HepG2 (cell line): ENCODE data around the gene ANK3. TPM values are rescaled to one million over a fixed set of nuclear protein-coding genes. Genes with fewer than 3 reads are reported as not detected.

ENCODE experiments used
- ATAC-seq: fragments of 200-7000 bp; cut with Tn5 transposase; 3 replicates; pipeline ENCODE4 v1.9.1; 2020; ENCODE audit warnings: mild to moderate bottlenecking, moderate library complexity
- BruUV-seq: library from RNA; stranded (reverse); fragments of 400-500 nt; replicated peaks from 2 replicates; lab custom pipeline; 2021; lab: Mats Ljungman, UMichigan
- CTCF ChIA-PET: fragments of 300-600 bp; formaldehyde crosslinking; extraction: SDS; loops from one replicate; lab custom pipeline; 2021; ENCODE audit warnings: low total read pairs, inconsistent platforms, low intra/inter-chr PET ratio; lab: Yijun Ruan, JAX
- POLR2A ChIA-PET: fragments of 350-600 bp; sonication (Branson Sonifier 250); formaldehyde crosslinking; loops from one replicate; lab custom pipeline; 2020; ENCODE audit warnings: antibody characterized with exemption, inconsistent platforms; lab: Yijun Ruan, JAX
- DNase-seq: peaks from one replicate; pipeline ENCODE4 v3.0.0-alpha.2; 2015; ENCODE audit warnings: low spot score
- FAIRE-seq: peaks from 3 replicates; lab custom pipeline; 2011; peaks lifted over from hg19 to GRCh38; lab: Jason Lieb, UNC
- H2AFZ ChIP-seq: one replicate; pipeline ENCODE4 v1.6.1; 2011; ENCODE audit warnings: low read length, inconsistent platforms
- H3K27ac ChIP-seq: fragments of 300-600 bp; 3 replicates; pipeline ENCODE4 v1.8.0; 2011; ENCODE audit warnings: mixed run types, mild to moderate bottlenecking, mixed read lengths, low read length, inconsistent platforms; ENCODE audit not compliant: insufficient read depth; ENCODE audit errors: extremely low read length
- H3K27me3 ChIP-seq, 2 experiments: fragments of 200-600 bp in 1 of 2; 2 replicates in 1 of 2; 3 replicates in 1 of 2; pipeline versions ENCODE4 v1.6.0 to v1.8.0; 2011; ENCODE audit warnings: low read length in 2 of 2, mild to moderate bottlenecking in 2 of 2, moderate library complexity in 2 of 2, inconsistent platforms in 1 of 2; ENCODE audit not compliant: insufficient read depth in 2 of 2, control insufficient read depth in 1 of 2
- H3K36me3 ChIP-seq, 2 experiments: fragments of 200-600 bp in 1 of 2; replicated peaks in 1 of 2; 2 replicates in 1 of 2; 3 replicates in 1 of 2; pipeline versions ENCODE4 v1.5.1 to v1.8.0; 2011; ENCODE audit warnings: low read length in 2 of 2, inconsistent platforms in 1 of 2; ENCODE audit not compliant: insufficient read depth in 2 of 2, control insufficient read depth in 1 of 2
- H3K4me1 ChIP-seq: 2 replicates; pipeline ENCODE4 v1.5.1; 2012; ENCODE audit warnings: low read length, inconsistent platforms; ENCODE audit not compliant: insufficient read depth
- H3K4me2 ChIP-seq: 2 replicates; pipeline ENCODE4 v1.6.0; 2011; ENCODE audit warnings: low read depth, low read length, inconsistent platforms
- H3K4me3 ChIP-seq, 3 experiments: fragments of 200-600 bp in 1 of 3; sonication (generic), shearing (Covaris generic) in 1 of 3; replicated peaks in 1 of 3; 2 replicates each; pipeline ENCODE4 v1.5.1; 2011 to 2016; ENCODE audit warnings: low read length in 3 of 3, inconsistent platforms in 2 of 3, low read depth in 2 of 3, mild to moderate bottlenecking in 2 of 3, control low read depth in 1 of 3, mixed read lengths in 1 of 3; ENCODE audit not compliant: insufficient read depth in 1 of 3
- H3K79me2 ChIP-seq: one replicate; pipeline ENCODE4 v1.6.1; 2011; ENCODE audit warnings: low read length, inconsistent platforms; ENCODE audit not compliant: insufficient read depth
- H3K9ac ChIP-seq: 2 replicates; pipeline ENCODE4 v1.6.0; 2011; ENCODE audit warnings: mild to moderate bottlenecking, low read depth, low read length, inconsistent platforms; ENCODE audit not compliant: insufficient read depth
- H3K9me3 ChIP-seq: 2 replicates; pipeline ENCODE4 v1.5.1; 2012; ENCODE audit warnings: mild to moderate bottlenecking, low read length
- H4K20me1 ChIP-seq: 2 replicates; pipeline ENCODE4 v1.6.0; 2011; ENCODE audit warnings: inconsistent platforms, mild to moderate bottlenecking, low read length, moderate library complexity; ENCODE audit not compliant: insufficient read depth
- DNMT3B ChIP-seq: conservative IDR thresholded peaks from 2 replicates; pipeline ENCODE4 v1.6.1; 2016; ENCODE audit warnings: missing biosample characterization, control low read depth
- HOXA5 ChIP-seq: sonication (generic); formaldehyde crosslinking; IDR thresholded peaks from 2 replicates; pipeline ENCODE4 v1.4.0; 2020; ENCODE audit warnings: missing genetic modification reagents
- JUN ChIP-seq: sonication (generic); formaldehyde crosslinking; IDR thresholded peaks from 2 replicates; pipeline ENCODE4 v1.4.0; 2020; ENCODE audit warnings: mild to moderate bottlenecking, missing genetic modification reagents
- NCOA5 ChIP-seq: sonication (generic); formaldehyde crosslinking; IDR thresholded peaks from 2 replicates; pipeline ENCODE4 v1.4.0; 2020; ENCODE audit warnings: missing genetic modification reagents
- RNF2 ChIP-seq: fragments of 450-650 bp; conservative IDR thresholded peaks from 2 replicates; pipeline ENCODE4 v1.6.1; 2016; ENCODE audit warnings: low read depth
- TCF12 ChIP-seq, 2 experiments: fragments of 450-650 bp in 1 of 2; sonication (generic) in 1 of 2; formaldehyde crosslinking in 1 of 2; IDR thresholded peaks; 2 replicates each; pipeline versions ENCODE4 v1.6.1 to v1.8.0; 2017 to 2022; ENCODE audit warnings: antibody characterized with exemption in 1 of 2, mild to moderate bottlenecking in 1 of 2, missing genetic modification reagents in 1 of 2, moderate library complexity in 1 of 2
- ZIK1 ChIP-seq: sonication (generic); formaldehyde crosslinking; IDR thresholded peaks from 2 replicates; pipeline ENCODE4 v1.5.0; 2020; ENCODE audit warnings: mild to moderate bottlenecking, low read depth, missing genetic modification reagents, borderline replicate concordance
- ZNF333 ChIP-seq: sonication (generic); formaldehyde crosslinking; IDR thresholded peaks from 2 replicates; pipeline ENCODE4 v1.4.0; 2020; ENCODE audit warnings: mild to moderate bottlenecking, missing genetic modification reagents, borderline replicate concordance
- ZNF337 ChIP-seq: sonication (generic); formaldehyde crosslinking; IDR thresholded peaks from 2 replicates; pipeline ENCODE4 v1.5.1; 2020; ENCODE audit warnings: missing genetic modification reagents, low read depth, mild to moderate bottlenecking, borderline replicate concordance
- ZNF550 ChIP-seq: sonication (generic); formaldehyde crosslinking; IDR thresholded peaks from 2 replicates; pipeline ENCODE4 v1.4.0; 2020; ENCODE audit warnings: mild to moderate bottlenecking, missing genetic modification reagents, borderline replicate concordance
- ZNF720 ChIP-seq: sonication (generic); formaldehyde crosslinking; IDR thresholded peaks from 2 replicates; pipeline ENCODE4 v1.4.0; 2020; ENCODE audit warnings: missing genetic modification reagents
- ZNF879 ChIP-seq: sonication (generic); formaldehyde crosslinking; IDR thresholded peaks from 2 replicates; pipeline ENCODE4 v1.8.1; 2023; ENCODE audit warnings: missing genetic modification reagents
- WGBS: methylation state at CpG from one replicate; pipeline ENCODE4 v1.1.6; 2017; ENCODE audit warnings: low lambda C conversion rate; 5-methylcytosine and 5-hydroxymethylcytosine counted together
- in situ Hi-C: cut with HindIII; loops from 2 replicates; pipeline ENCODE4 v1.10.0; 2017; ENCODE audit warnings: low pct_unique_long_range_greater_than_20kb; ENCODE audit not compliant: extremely low pct_ligation_motif_present
- intact Hi-C: fragments of 100-400 bp; cut with micrococcal nuclease; formaldehyde crosslinking; loops from one replicate; pipeline ENCODE4 v1.10.0; 2022; ENCODE audit not compliant: unreplicated experiment
- polyA plus RNA-seq, 8 experiments: library from polyadenylated mRNA; depleted of rRNA in 3 of 8; stranded (reverse) in 7 of 8; unstranded in 1 of 8; fragments of >200 nt; fragmentation: Illumina TruSeq in 4 of 8; extraction: Trizol in 4 of 8; gene quantifications; 2 replicates each; pipeline versions ENCODE4 v1.2.1 to v1.2.3, GENCODE V29; 2011 to 2016; ENCODE audit warnings: low read depth in 4 of 8, missing spikeins in 1 of 8, mixed read lengths in 1 of 8; ENCODE audit not compliant: insufficient read depth in 1 of 8
- total RNA-seq, 5 experiments: library from RNA; depleted of rRNA; stranded (reverse); fragments of >200 nt; fragmentation: Illumina TruSeq; extraction: Trizol; gene quantifications; 2 replicates each; pipeline ENCODE4 v1.2.3, GENCODE V29; 2016; ENCODE audit warnings: low read depth in 1 of 5
- TF ChIP-seq, protein P1 (sequence below): sonication (generic); formaldehyde crosslinking; IDR thresholded peaks from 2 replicates; pipeline ENCODE4 v1.4.0; 2020; ENCODE audit warnings: missing genetic modification reagents
- TF ChIP-seq, protein P2 (sequence below): IDR thresholded peaks from 2 replicates; pipeline ENCODE4 v1.6.1; 2016; ENCODE audit warnings: missing biosample characterization, missing genetic modification reagents, low read depth

Gene ANK3
- total and polyA plus RNA-seq, 2 of the 13 experiments (the other 11 are each of a cell fraction or from before 2014, with no cell fraction given), result not detected

DNA sequence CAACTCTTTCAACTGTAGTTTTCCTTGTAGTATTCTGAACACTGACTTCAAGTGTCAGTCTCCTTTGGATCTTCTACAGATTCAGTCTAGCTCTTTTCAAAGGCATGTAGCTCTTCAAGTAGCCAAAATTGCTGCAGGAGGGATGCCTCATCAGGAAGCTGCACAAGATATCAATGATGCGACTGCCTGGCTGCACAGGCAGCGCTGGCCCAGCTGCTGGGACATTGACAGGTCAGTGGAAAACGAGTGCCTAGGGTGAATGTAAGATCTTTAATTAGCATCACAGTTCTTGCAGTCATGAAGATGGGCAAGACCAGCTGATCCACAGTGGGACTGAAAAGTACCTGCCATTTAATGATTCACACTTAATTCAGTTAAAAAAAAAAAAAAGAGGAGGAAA lies 167.6 kb downstream of the ANK3 start:
- ChIA-PET POLR2A (no interaction called here), CTCF (no interaction called here)
- 17% methylated on average over 3 of the region's 3 CpGs for WGBS
- no peak overlapping the region for H3K4me3 ChIP-seq
- no peak overlapping the region for H3K9ac ChIP-seq
- intact Hi-C loops (no loop called here), in situ Hi-C loops (no loop called here)
- BruUV-seq, result no TSS peak
- H2AFZ ChIP-seq, result no peak overlapping the region
- H3K4me2 ChIP-seq, result no peak overlapping the region
- H3K79me2 ChIP-seq, result no peaks in the 10 kb centered on the region
- no peaks in the 10 kb centered on the region for H4K20me1 ChIP-seq
- TF ChIP-seq ZNF333 (CRISPR knock-in tag), result no peak
- no peak for TF ChIP-seq ZIK1
- no peak for TF ChIP-seq ZNF879 (CRISPR knock-in tag)
- no peak for TF ChIP-seq TCF12 (IDR thresholded peaks at IDR 0.05)
- TF ChIP-seq TCF12 (CRISPR knock-in tag; IDR thresholded peaks at IDR 0.05), result no peak
- TF ChIP-seq JUN (CRISPR knock-in tag), result no peak
- TF ChIP-seq, all 625 proteins: peak for 0
- H3K27me3 ChIP-seq, result no peaks in the 10 kb centered on the region
- H3K9me3 ChIP-seq, result no peaks in the 10 kb centered on the region
- no peaks in the 10 kb centered on the region for H3K36me3 ChIP-seq
- FAIRE-seq (no peak), DNase-seq (no peak), ATAC-seq (no peak)
- no peaks in the 10 kb centered on the region for H3K4me1 ChIP-seq
- no peak overlapping the region for H3K27ac ChIP-seq

DNA sequence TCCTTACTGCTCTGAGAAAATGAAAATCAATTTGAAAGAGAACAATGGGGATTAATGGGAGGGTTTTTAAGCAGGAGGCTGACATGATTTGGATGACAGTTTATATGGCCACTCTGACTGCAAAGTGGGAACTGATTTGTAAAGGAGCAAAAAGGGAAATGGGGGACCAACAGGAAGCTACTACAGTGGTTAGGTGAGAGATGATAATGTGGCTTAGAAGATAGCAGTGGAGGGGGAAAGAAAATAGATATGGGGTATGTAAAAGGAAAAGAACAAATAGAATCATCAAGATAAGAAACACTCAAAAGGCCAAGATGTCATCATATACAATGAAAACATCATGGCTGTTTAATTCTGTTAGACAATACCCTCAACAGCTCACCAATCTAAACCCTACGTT lies 177.5 kb downstream of the ANK3 start:
- ChIA-PET POLR2A (no interaction called here), CTCF (no interaction called here)
- Histone ChIP-seq H3K9me3 (no peaks in the 10 kb centered on the region), H3K4me2 (no peak overlapping the region), H3K4me3 (no peak overlapping the region), H3K4me1 (no peaks in the 10 kb centered on the region), H3K27ac (no peak overlapping the region), H3K9ac (no peak overlapping the region), H3K36me3 (no peaks in the 10 kb centered on the region), H4K20me1 (no peaks in the 10 kb centered on the region), H3K79me2 (no peaks in the 10 kb centered on the region), H2AFZ (no peak overlapping the region), H3K27me3 (no peaks in the 10 kb centered on the region)
- no peak for FAIRE-seq
- no TSS peak for BruUV-seq
- WGBS, result 0% methylated on average over 1 of the region's 1 CpG
- no peak for DNase-seq
- intact Hi-C loops, result no loop called here
- in situ Hi-C loops, result no loop called here
- no peak for ATAC-seq
- TF ChIP-seq DNMT3B (CRISPR knock-in tag) (no peak), ZNF337 (CRISPR knock-in tag) (no peak), RNF2 (no peak), ZNF550 (no peak), ZNF720 (CRISPR knock-in tag) (no peak), HOXA5 (CRISPR knock-in tag) (no peak), NCOA5 (CRISPR knock-in tag) (no peak)
- TF ChIP-seq, protein P1, sequence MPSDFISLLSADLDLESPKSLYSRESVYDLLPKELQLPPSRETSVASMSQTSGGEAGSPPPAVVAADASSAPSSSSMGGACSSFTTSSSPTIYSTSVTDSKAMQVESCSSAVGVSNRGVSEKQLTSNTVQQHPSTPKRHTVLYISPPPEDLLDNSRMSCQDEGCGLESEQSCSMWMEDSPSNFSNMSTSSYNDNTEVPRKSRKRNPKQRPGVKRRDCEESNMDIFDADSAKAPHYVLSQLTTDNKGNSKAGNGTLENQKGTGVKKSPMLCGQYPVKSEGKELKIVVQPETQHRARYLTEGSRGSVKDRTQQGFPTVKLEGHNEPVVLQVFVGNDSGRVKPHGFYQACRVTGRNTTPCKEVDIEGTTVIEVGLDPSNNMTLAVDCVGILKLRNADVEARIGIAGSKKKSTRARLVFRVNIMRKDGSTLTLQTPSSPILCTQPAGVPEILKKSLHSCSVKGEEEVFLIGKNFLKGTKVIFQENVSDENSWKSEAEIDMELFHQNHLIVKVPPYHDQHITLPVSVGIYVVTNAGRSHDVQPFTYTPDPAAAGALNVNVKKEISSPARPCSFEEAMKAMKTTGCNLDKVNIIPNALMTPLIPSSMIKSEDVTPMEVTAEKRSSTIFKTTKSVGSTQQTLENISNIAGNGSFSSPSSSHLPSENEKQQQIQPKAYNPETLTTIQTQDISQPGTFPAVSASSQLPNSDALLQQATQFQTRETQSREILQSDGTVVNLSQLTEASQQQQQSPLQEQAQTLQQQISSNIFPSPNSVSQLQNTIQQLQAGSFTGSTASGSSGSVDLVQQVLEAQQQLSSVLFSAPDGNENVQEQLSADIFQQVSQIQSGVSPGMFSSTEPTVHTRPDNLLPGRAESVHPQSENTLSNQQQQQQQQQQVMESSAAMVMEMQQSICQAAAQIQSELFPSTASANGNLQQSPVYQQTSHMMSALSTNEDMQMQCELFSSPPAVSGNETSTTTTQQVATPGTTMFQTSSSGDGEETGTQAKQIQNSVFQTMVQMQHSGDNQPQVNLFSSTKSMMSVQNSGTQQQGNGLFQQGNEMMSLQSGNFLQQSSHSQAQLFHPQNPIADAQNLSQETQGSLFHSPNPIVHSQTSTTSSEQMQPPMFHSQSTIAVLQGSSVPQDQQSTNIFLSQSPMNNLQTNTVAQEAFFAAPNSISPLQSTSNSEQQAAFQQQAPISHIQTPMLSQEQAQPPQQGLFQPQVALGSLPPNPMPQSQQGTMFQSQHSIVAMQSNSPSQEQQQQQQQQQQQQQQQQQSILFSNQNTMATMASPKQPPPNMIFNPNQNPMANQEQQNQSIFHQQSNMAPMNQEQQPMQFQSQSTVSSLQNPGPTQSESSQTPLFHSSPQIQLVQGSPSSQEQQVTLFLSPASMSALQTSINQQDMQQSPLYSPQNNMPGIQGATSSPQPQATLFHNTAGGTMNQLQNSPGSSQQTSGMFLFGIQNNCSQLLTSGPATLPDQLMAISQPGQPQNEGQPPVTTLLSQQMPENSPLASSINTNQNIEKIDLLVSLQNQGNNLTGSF (CRISPR knock-in tag), result no peak
- TF ChIP-seq, protein P2, sequence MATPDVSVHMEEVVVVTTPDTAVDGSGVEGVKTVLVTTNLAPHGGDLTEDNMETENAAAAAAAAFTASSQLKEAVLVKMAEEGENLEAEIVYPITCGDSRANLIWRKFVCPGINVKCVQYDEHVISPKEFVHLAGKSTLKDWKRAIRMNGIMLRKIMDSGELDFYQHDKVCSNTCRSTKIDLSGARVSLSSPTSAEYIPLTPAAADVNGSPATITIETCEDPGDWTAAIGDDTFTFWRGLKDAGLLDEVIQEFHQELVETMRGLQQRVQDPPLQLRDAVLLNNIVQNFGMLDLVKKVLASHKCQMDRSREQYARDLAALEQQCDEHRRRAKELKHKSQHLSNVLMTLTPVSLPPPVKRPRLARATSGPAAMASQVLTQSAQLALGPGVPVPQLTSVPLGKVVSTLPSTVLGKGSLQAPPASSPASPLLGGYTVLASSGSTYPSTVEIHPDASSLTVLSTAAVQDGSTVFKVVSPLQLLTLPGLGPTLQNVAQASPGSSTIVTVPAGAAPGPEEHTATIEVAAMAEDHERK (CRISPR knock-in tag), result no peak
